PC-9 (cell line): ENCODE data around the gene SOCS7. TPM values are rescaled to one million over a fixed set of nuclear protein-coding genes. Genes with fewer than 3 reads are reported as not detected.

Source experiments
- BruUV-seq: library from RNA; stranded (reverse); fragments of 400-500 nt; replicated peaks from 2 replicates; lab custom pipeline; 2021; lab: Mats Ljungman, UMichigan
- CTCF ChIA-PET: fragments of 300-600 bp; sonication (Branson Sonifier 250); formaldehyde crosslinking; loops from one replicate; lab custom pipeline; 2022; ENCODE audit warnings: antibody characterized with exemption; lab: Charles Lee
- POLR2A ChIA-PET: fragments of 300-600 bp; sonication (Branson Sonifier 250); formaldehyde crosslinking; loops from one replicate; lab custom pipeline; 2022; ENCODE audit warnings: antibody characterized with exemption; ENCODE audit not compliant: unreplicated experiment; lab: Charles Lee
- DNase-seq, 2 experiments: peaks; one replicate each; pipeline versions ENCODE4 v3.0.0 to v3.0.0-alpha.2; 2015 to 2022; ENCODE audit warnings: mixed read lengths in 1 of 2
- H2AFZ ChIP-seq: fragments of 200-600 bp; sonication (generic); 2 replicates; pipeline ENCODE4 v1.8.1; 2017; ENCODE audit warnings: antibody characterized with exemption
- H3F3A ChIP-seq: fragments of 200-600 bp; sonication (generic); 2 replicates; pipeline ENCODE4 v1.8.1; 2017; ENCODE audit warnings: antibody characterized with exemption, mild to moderate bottlenecking, low read depth; ENCODE audit not compliant: insufficient read depth
- H3K27ac ChIP-seq: fragments of 200-600 bp; sonication (generic); 2 replicates; pipeline ENCODE4 v1.6.1; 2016; ENCODE audit warnings: mixed run types
- H3K27me3 ChIP-seq: fragments of 200-600 bp; sonication (generic); 2 replicates; pipeline ENCODE4 v1.6.1; 2016; ENCODE audit warnings: low read depth, mixed run types; ENCODE audit not compliant: insufficient read depth
- H3K36me3 ChIP-seq: fragments of 200-600 bp; sonication (generic); 2 replicates; pipeline ENCODE4 v1.6.1; 2016; ENCODE audit warnings: low read depth, mixed run types
- H3K4me1 ChIP-seq: fragments of 200-600 bp; sonication (generic); replicated peaks from 2 replicates; pipeline ENCODE4 v1.6.1; 2016; ENCODE audit warnings: mixed run types; ENCODE audit not compliant: insufficient read depth
- H3K4me2 ChIP-seq: fragments of 200-600 bp; sonication (generic); 2 replicates; pipeline ENCODE4 v1.6.1; 2017; ENCODE audit warnings: mixed run types
- H3K4me3 ChIP-seq: fragments of 200-600 bp; sonication (generic); 2 replicates; pipeline ENCODE4 v1.6.1; 2016; ENCODE audit warnings: mixed run types
- H3K79me2 ChIP-seq: fragments of 200-600 bp; sonication (generic); 2 replicates; pipeline ENCODE4 v1.6.1; 2017; ENCODE audit warnings: low read depth, mixed run types
- H3K9me2 ChIP-seq: fragments of 200-600 bp; sonication (generic); 2 replicates; pipeline ENCODE4 v1.8.1; 2017; ENCODE audit warnings: mild to moderate bottlenecking; ENCODE audit not compliant: insufficient read depth
- H3K9me3 ChIP-seq: fragments of 200-600 bp; sonication (generic); 2 replicates; pipeline ENCODE4 v1.8.1; 2016; ENCODE audit warnings: low read depth; ENCODE audit not compliant: insufficient read depth
- H4K20me1 ChIP-seq: fragments of 200-600 bp; sonication (generic); 2 replicates; pipeline ENCODE4 v1.8.1; 2017; ENCODE audit not compliant: insufficient read depth
- CTCF ChIP-seq: fragments of 200-600 bp; sonication (generic); conservative IDR thresholded peaks from 2 replicates; pipeline ENCODE4 v1.6.1; 2017; ENCODE audit warnings: mixed run types, antibody characterized with exemption, mild to moderate bottlenecking, moderate library complexity
- EZH2 ChIP-seq: fragments of 200-600 bp; sonication (generic); IDR thresholded peaks from 2 replicates; pipeline ENCODE4 v1.8.0; 2017; ENCODE audit warnings: antibody characterized with exemption, low read depth
- intact Hi-C: fragments of 100-400 bp; cut with micrococcal nuclease; formaldehyde crosslinking; loops from one replicate; pipeline ENCODE4 v1.10.0; 2022; ENCODE audit not compliant: unreplicated experiment
- total RNA-seq: library from RNA; stranded (reverse); gene quantifications from 2 replicates; pipeline ENCODE4 v1.2.3, GENCODE V29; 2021

SOCS7 gene
- total RNA-seq, 1 experiment from 2014 or later: 19.6 TPM

- no peak overlapping the region for H3K4me3 ChIP-seq
- BruUV-seq: no TSS peak
- peaks cover 6% of the 10 kb centered on the region; the same call in 1 of the 2 replicates for H3F3A ChIP-seq
- H4K20me1 ChIP-seq: peaks cover 16% of the 10 kb centered on the region
- no peaks in the 10 kb centered on the region for H3K36me3 ChIP-seq
- H3K4me2 ChIP-seq: no peak overlapping the region
- H3K9me3 ChIP-seq: no peaks in the 10 kb centered on the region
- DNase-seq: no peak
- peaks cover 29% of the 10 kb centered on the region for H3K4me1 ChIP-seq
- intact Hi-C loops: no loop called here
- H2AFZ ChIP-seq: no peak overlapping the region
- ChIA-PET CTCF (interaction anchor here (0.9 kb wide), 1 partner anchor 10 kb away, joined by 6 read pairs; no protein-coding TSS in a partner anchor), POLR2A (no interaction called here)
- peaks cover 50% of the 10 kb centered on the region for H3K79me2 ChIP-seq
- no peak for TF ChIP-seq CTCF
- no peak for TF ChIP-seq EZH2
- H3K27me3 ChIP-seq: no peaks in the 10 kb centered on the region
- no peak overlapping the region for H3K27ac ChIP-seq
- H3K9me2 ChIP-seq: no peaks in the 10 kb centered on the region
Measured at GRCh38 chr17:38358586-38359513, 7.2 kb downstream of the SOCS7 start.

- no peak overlapping the region for H3K4me3 ChIP-seq
- ChIA-PET CTCF (interaction anchor here (1.5 kb wide), 1 partner anchor 13 kb away, joined by 4 read pairs; no protein-coding TSS in a partner anchor), POLR2A (interaction anchor here (0.6 kb wide), 1 partner anchor 1089 kb away, joined by 16 read pairs; the partner anchor contains the start of gene MED1)
- H3K9me2 ChIP-seq: no peaks in the 10 kb centered on the region
- peak overlapping the region; percentile 37 for H3K4me2 ChIP-seq
- 0 out of 2 replicates have a peak, but pooled peaks cover 7% of the 10 kb centered on the region for H4K20me1 ChIP-seq
- intact Hi-C loops: no loop called here
- H3K27me3 ChIP-seq: no peaks in the 10 kb centered on the region
- no peaks in the 10 kb centered on the region for H3K36me3 ChIP-seq
- H3F3A ChIP-seq: peaks cover 6% of the 10 kb centered on the region; the same call in 1 of the 2 replicates
- H3K27ac ChIP-seq: peak overlapping the region; percentile 46
- TF ChIP-seq CTCF: no peak
- TF ChIP-seq EZH2: no peak
- no peak overlapping the region for H2AFZ ChIP-seq
- H3K4me1 ChIP-seq: peaks cover 19% of the 10 kb centered on the region
- peak; percentile 12 to 84 for DNase-seq
- no TSS peak for BruUV-seq
- H3K79me2 ChIP-seq: peaks cover 21% of the 10 kb centered on the region
- H3K9me3 ChIP-seq: no peaks in the 10 kb centered on the region
Measured at GRCh38 chr17:38361694-38362465, 10.2 kb downstream of the SOCS7 start.

GRCh38 chr17:38363016-38363415 is 11.4 kb downstream of the SOCS7 start:
- peaks cover 10% of the 10 kb centered on the region for H3K79me2 ChIP-seq
- H3K27ac ChIP-seq: no peak overlapping the region
- TF ChIP-seq CTCF: no peak
- TF ChIP-seq EZH2: no peak
- H3K4me3 ChIP-seq: no peak overlapping the region
- no peak overlapping the region for H3K4me2 ChIP-seq
- BruUV-seq: no TSS peak
- 0 out of 2 replicates have a peak, but pooled peaks cover 5% of the 10 kb centered on the region for H4K20me1 ChIP-seq
- H3K4me1 ChIP-seq: peaks cover 19% of the 10 kb centered on the region
- POLR2A ChIA-PET: no interaction called here
- intact Hi-C loops: no loop called here
- H2AFZ ChIP-seq: no peak overlapping the region
- no peaks in the 10 kb centered on the region for H3K36me3 ChIP-seq
- H3F3A ChIP-seq: peaks cover 6% of the 10 kb centered on the region; the same call in 1 of the 2 replicates
- no peaks in the 10 kb centered on the region for H3K9me3 ChIP-seq
- H3K9me2 ChIP-seq: no peaks in the 10 kb centered on the region
- H3K27me3 ChIP-seq: no peaks in the 10 kb centered on the region
- DNase-seq: no peak
- CTCF ChIA-PET: no interaction called here
